HG03196 (cell line): Measurements from ENCODE around the gene ADSS1.
"Not testable (repeated sequence)": the region's sequence is repeated elsewhere in the genome, so short reads cannot be mapped to it uniquely, and the experiment has no call there.

ENCODE experiments used
- ATAC-seq: cut with Tn5 transposase; IDR thresholded peaks from one replicate; pipeline ENCODE4 v1.9.1; 2021; ENCODE audit not compliant: unreplicated experiment

Gene ADSS1

GRCh38 chr14:104714066-104714465, 10.0 kb upstream of the ADSS1 start:
- ATAC-seq: no peak

- ATAC-seq: no peak
Measured at GRCh38 chr14:104714681-104715080, 9.3 kb upstream of the ADSS1 start.

GRCh38 chr14:104715416-104715815, 8.6 kb upstream of the ADSS1 start:
- no peak for ATAC-seq

GRCh38 chr14:104715871-104716270, 8.2 kb upstream of the ADSS1 start:
- ATAC-seq: no peak

GRCh38 chr14:104717137-104717536, 6.9 kb upstream of the ADSS1 start:
- ATAC-seq: no peak

- ATAC-seq: no peak
Measured at GRCh38 chr14:104717646-104718045, 6.4 kb upstream of the ADSS1 start.

GRCh38 chr14:104718147-104718546, 5.9 kb upstream of the ADSS1 start:
- no peak for ATAC-seq

GRCh38 chr14:104718871-104719270, 5.2 kb upstream of the ADSS1 start:
- ATAC-seq: no peak

- ATAC-seq: no peak
Measured at GRCh38 chr14:104719343-104719742, 4.7 kb upstream of the ADSS1 start.

GRCh38 chr14:104721505-104722431, 2.3 kb upstream of the ADSS1 start:
- no peak for ATAC-seq

- no peak for ATAC-seq
Measured at GRCh38 chr14:104722938-104723650, 935 bp upstream of the ADSS1 start.

- ATAC-seq: no peak
Measured at GRCh38 chr14:104724407-104724980, 465 bp downstream of the ADSS1 start.

GRCh38 chr14:104724981-104725771, 1.1 kb downstream of the ADSS1 start:
- ATAC-seq: no peak

- no peak for ATAC-seq
Measured at GRCh38 chr14:104725772-104726548, 1.9 kb downstream of the ADSS1 start.

- ATAC-seq: no peak
Measured at GRCh38 chr14:104726600-104727451, 2.8 kb downstream of the ADSS1 start.

GRCh38 chr14:104728631-104729030, 4.6 kb downstream of the ADSS1 start:
- no peak for ATAC-seq

GRCh38 chr14:104729176-104729834, 5.3 kb downstream of the ADSS1 start:
- ATAC-seq: not testable (repeated sequence)

GRCh38 chr14:104729835-104730181, 5.8 kb downstream of the ADSS1 start:
- ATAC-seq: no peak

GRCh38 chr14:104730487-104730886, 6.5 kb downstream of the ADSS1 start:
- no peak for ATAC-seq
